PC-3 (cell line): ENCODE measurements around the gene MAT2B.

ENCODE experiments used
- CTCF ChIP-seq: fragments of 300-600 bp; sonication (generic); conservative IDR thresholded peaks from 2 replicates; pipeline ENCODE4 v1.5.1; 2017; ENCODE audit warnings: antibody characterized with exemption, low read depth, mild to moderate bottlenecking, low read length
- EZH2 ChIP-seq: fragments of 300-600 bp; sonication (generic); IDR thresholded peaks from one replicate; pipeline ENCODE4 v1.6.1; 2017; ENCODE audit warnings: antibody characterized with exemption, mild to moderate bottlenecking, low read length; ENCODE audit not compliant: unreplicated experiment
- EZH2phosphoT487 ChIP-seq: fragments of 300-600 bp; sonication (generic); IDR thresholded peaks from 2 replicates; pipeline ENCODE4 v1.6.1; 2018; ENCODE audit warnings: mild to moderate bottlenecking, antibody characterized with exemption, low read length, borderline replicate concordance

GRCh38 chr5:163563880-163564279 is 58.5 kb downstream of the MAT2B start:
- TF ChIP-seq CTCF (no peak), EZH2 (no peak), EZH2phosphoT487 (no peak)
